ENCODE results near the gene ASTN2.

- TF ChIP-seq CTCF (IDR thresholded peaks at IDR 0.05): no peak
- no peak for TF ChIP-seq POLR2A (IDR thresholded peaks at IDR 0.05)
- TF ChIP-seq EP300 (IDR thresholded peaks at IDR 0.05): no peak
Measured at GRCh38 chr9:116786737-116787136, 628.1 kb downstream of the ASTN2 start.
